ENCODE data around the gene GPR12. TPM values are rescaled to one million over a fixed set of nuclear protein-coding genes. Genes with fewer than 3 reads are reported as not detected.

The GPR12 gene
- total and polyA plus RNA-seq, 2 of the 4 experiments (the other 2 are of a cell fraction) = not detected

DNA sequence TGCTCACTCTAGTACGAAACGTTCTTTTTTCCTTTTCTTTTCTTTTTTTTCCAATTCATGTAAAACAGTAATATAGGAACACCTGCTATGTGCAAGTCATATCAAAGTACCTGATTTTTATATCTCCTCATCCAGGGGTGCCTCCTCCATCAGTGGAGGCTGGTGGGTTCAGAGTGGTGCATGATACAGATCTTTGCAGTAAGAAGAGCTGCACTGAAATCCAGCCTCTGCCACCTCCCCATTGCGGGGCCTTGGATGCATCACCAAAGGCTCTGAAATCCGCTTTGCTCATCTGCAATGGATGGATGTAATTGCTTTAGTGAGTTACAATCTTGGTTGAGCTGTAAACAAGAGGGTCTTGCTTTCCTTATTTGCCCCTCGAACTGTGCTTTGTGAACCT lies 38.3 kb downstream of the GPR12 start:
- no peaks in the 10 kb centered on the region for H4K20me1 ChIP-seq (ENCODE audit: insufficient read depth, low read length)
- H3K56ac ChIP-seq (ENCODE audit: extremely low read depth, insufficient read depth, low read length) = no peak overlapping the region
- dilution Hi-C loops (cut with HindIII; ENCODE audit: low sequenced_read_pairs, unreplicated experiment) = no loop called here
- H4K8ac ChIP-seq (ENCODE audit: low read depth in 2 of 2, low read length in 2 of 2) = no peak overlapping the region
- no peak overlapping the region for H2AK9ac ChIP-seq (replicated peaks; ENCODE audit: low read depth, low read length, poor library complexity)
- DNase-seq (no peak), ATAC-seq (ENCODE audit: low read depth) (no peak)
- H2BK20ac ChIP-seq (ENCODE audit: low read depth, low read length) = no peak overlapping the region
- H3K4me3 ChIP-seq (ENCODE audit: insufficient read depth, low read depth, low read length) = no peak overlapping the region
- H2BK5ac ChIP-seq (ENCODE audit: low read depth, low read length, poor library complexity, severe bottlenecking) = no peak overlapping the region
- no peak overlapping the region for H2BK120ac ChIP-seq (ENCODE audit: low read depth, low read length)
- ChIA-PET CTCF (no interaction called here), POLR2A (ENCODE audit: unreplicated experiment) (no interaction called here)
- H3K23ac ChIP-seq (ENCODE audit: low read depth, low read length) = no peak overlapping the region
- H3K4me2 ChIP-seq (ENCODE audit: low read depth, low read length) = no peak overlapping the region
- no peak overlapping the region for H2AK5ac ChIP-seq (ENCODE audit: low read depth, low read length)
- no peak overlapping the region for H3K18ac ChIP-seq (ENCODE audit: low read depth, low read length)
- no peaks in the 10 kb centered on the region for H3K79me1 ChIP-seq (ENCODE audit: low read depth in 1 of 2, low read length in 2 of 2)
- no peak overlapping the region for H2AFZ ChIP-seq (replicated peaks; ENCODE audit: low read length, poor library complexity)
- H3K36me3 ChIP-seq (ENCODE audit: control insufficient read depth, insufficient read depth, low read length) = no peaks in the 10 kb centered on the region
- H3K4ac ChIP-seq (ENCODE audit: low read depth, low read length) = no peak overlapping the region
- no peaks in the 10 kb centered on the region for H3K9me3 ChIP-seq (ENCODE audit: control insufficient read depth, insufficient read depth, low read length)
- H3K27me3 ChIP-seq (ENCODE audit: control insufficient read depth, insufficient read depth, low read length) = peaks cover 10% of the 10 kb centered on the region
- no CpG with 5 or more reads among the region's 5 CpGs for WGBS, 2 experiments (ENCODE audit: extremely low coverage in 2 of 2, insufficient read length in 1 of 2)
- no peak overlapping the region for H3K14ac ChIP-seq (replicated peaks; ENCODE audit: low read depth, low read length)
- no peak overlapping the region for H3K9ac ChIP-seq (ENCODE audit: low read depth, low read length)
- no peaks in the 10 kb centered on the region for H3K4me1 ChIP-seq (ENCODE audit: control insufficient read depth, insufficient read depth, low read length)
- H4K91ac ChIP-seq (ENCODE audit: insufficient read depth, low read depth, low read length) = no peak overlapping the region
- no peak overlapping the region for H4K5ac ChIP-seq (ENCODE audit: low read depth, low read length)
- no peak overlapping the region for H2BK15ac ChIP-seq (ENCODE audit: low read depth, low read length)
- in situ Hi-C loops (cut with MboI; ENCODE audit: low sequenced_read_pairs) = no loop called here
- TF ChIP-seq FOS (IDR thresholded peaks at IDR 0.05; ENCODE audit: low read depth, low read length) = no peak
- TF ChIP-seq, protein P1, sequence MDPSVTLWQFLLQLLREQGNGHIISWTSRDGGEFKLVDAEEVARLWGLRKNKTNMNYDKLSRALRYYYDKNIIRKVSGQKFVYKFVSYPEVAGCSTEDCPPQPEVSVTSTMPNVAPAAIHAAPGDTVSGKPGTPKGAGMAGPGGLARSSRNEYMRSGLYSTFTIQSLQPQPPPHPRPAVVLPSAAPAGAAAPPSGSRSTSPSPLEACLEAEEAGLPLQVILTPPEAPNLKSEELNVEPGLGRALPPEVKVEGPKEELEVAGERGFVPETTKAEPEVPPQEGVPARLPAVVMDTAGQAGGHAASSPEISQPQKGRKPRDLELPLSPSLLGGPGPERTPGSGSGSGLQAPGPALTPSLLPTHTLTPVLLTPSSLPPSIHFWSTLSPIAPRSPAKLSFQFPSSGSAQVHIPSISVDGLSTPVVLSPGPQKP (IDR thresholded peaks at IDR 0.05; ENCODE audit: borderline replicate concordance, low read depth, low read length) = no peak
- TF ChIP-seq, protein P2, sequence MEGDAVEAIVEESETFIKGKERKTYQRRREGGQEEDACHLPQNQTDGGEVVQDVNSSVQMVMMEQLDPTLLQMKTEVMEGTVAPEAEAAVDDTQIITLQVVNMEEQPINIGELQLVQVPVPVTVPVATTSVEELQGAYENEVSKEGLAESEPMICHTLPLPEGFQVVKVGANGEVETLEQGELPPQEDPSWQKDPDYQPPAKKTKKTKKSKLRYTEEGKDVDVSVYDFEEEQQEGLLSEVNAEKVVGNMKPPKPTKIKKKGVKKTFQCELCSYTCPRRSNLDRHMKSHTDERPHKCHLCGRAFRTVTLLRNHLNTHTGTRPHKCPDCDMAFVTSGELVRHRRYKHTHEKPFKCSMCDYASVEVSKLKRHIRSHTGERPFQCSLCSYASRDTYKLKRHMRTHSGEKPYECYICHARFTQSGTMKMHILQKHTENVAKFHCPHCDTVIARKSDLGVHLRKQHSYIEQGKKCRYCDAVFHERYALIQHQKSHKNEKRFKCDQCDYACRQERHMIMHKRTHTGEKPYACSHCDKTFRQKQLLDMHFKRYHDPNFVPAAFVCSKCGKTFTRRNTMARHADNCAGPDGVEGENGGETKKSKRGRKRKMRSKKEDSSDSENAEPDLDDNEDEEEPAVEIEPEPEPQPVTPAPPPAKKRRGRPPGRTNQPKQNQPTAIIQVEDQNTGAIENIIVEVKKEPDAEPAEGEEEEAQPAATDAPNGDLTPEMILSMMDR (conservative IDR thresholded peaks at IDR 0.05; ENCODE audit: low read depth, low read length) = no peak
- no peak for TF ChIP-seq RFX5 (IDR thresholded peaks at IDR 0.05; ENCODE audit: low read depth, low read length)
- TF ChIP-seq BHLHE40 (IDR thresholded peaks at IDR 0.05; ENCODE audit: low read depth, low read length) = no peak
- TF ChIP-seq RCOR1 (IDR thresholded peaks at IDR 0.05; ENCODE audit: insufficient replicate concordance, low read length) = no peak
- no peak for TF ChIP-seq USF2 (IDR thresholded peaks at IDR 0.05; ENCODE audit: low read depth, low read length)
- no peak for TF ChIP-seq NFE2L2 (IDR thresholded peaks at IDR 0.05; ENCODE audit: low read depth, low read length)
- TF ChIP-seq POLR2A (IDR thresholded peaks at IDR 0.05; ENCODE audit: low read depth, low read length) = no peak
- no peak for TF ChIP-seq SMC3 (IDR thresholded peaks at IDR 0.05; ENCODE audit: low read depth, low read length)
- no peak for TF ChIP-seq MAZ (IDR thresholded peaks at IDR 0.05; ENCODE audit: borderline replicate concordance, low read depth, low read length)
- no peak for TF ChIP-seq CHD1 (IDR thresholded peaks at IDR 0.05; ENCODE audit: low read depth, low read length)
- TF ChIP-seq RAD21 (IDR thresholded peaks at IDR 0.05; ENCODE audit: low read length) = no peak
- H3K9me1 ChIP-seq (ENCODE audit: insufficient read depth, low read length) = no peaks in the 10 kb centered on the region
- H3K27ac ChIP-seq (ENCODE audit: insufficient read depth, low read length) = no peak overlapping the region
- no TSS peak for BruUV-seq (replicated peaks)
- intact Hi-C loops (cut with micrococcal nuclease) = no loop called here

All from IMR-90 (cell line).